A549 (cell line): ENCODE measurements around the gene PTPRN2.

Source experiments
- CTCF ChIP-seq: fragments of >200 bp; sonication (Bioruptor Twin); formaldehyde crosslinking; IDR thresholded peaks from 3 replicates; pipeline ENCODE4 v1.5.1; 2016
- MAZ ChIP-seq: fragments of 150-350 bp; IDR thresholded peaks from 2 replicates; pipeline ENCODE4 v1.6.1; 2014; ENCODE audit warnings: antibody characterized with exemption, low read depth, low read length, borderline replicate concordance
- RAD21 ChIP-seq, 2 experiments: fragments of >200 bp in 1 of 2; sonication (Bioruptor Twin) in 1 of 2; formaldehyde crosslinking in 1 of 2; IDR thresholded peaks in 1 of 2; conservative IDR thresholded peaks in 1 of 2; 2 replicates in 1 of 2; 3 replicates in 1 of 2; pipeline ENCODE4 v1.6.1; 2012 to 2018; ENCODE audit warnings: inconsistent platforms in 1 of 2

GRCh38 chr7:157898802-157899505 is 688.7 kb downstream of the PTPRN2 start:
- TF ChIP-seq CTCF: no peak
- TF ChIP-seq MAZ: no peak
- TF ChIP-seq RAD21 (conservative IDR thresholded peaks at IDR 0.05 in 1 of 2, IDR thresholded peaks at IDR 0.05 in 1 of 2): no peak
